CD4-positive, alpha-beta T cell (primary cell): ENCODE measurements around the gene SLC25A1. TPM values are rescaled to one million over a fixed set of nuclear protein-coding genes. Genes with fewer than 3 reads are reported as not detected.

Experiments used
- ATAC-seq: fragments of 200-7000 bp; cut with Tn5 transposase; one replicate; pipeline ENCODE4 v1.10.0; 2022; ENCODE audit warnings: mild to moderate bottlenecking; ENCODE audit not compliant: poor library complexity
- CTCF ChIA-PET: fragments of 350-600 bp; sonication (Branson Sonifier 250); formaldehyde crosslinking; loops from one replicate; lab custom pipeline; 2021; ENCODE audit warnings: antibody characterized with exemption, inconsistent platforms; lab: Charles Lee
- POLR2A ChIA-PET: fragments of 350-600 bp; sonication (Branson Sonifier 250); formaldehyde crosslinking; loops from one replicate; lab custom pipeline; 2021; ENCODE audit warnings: antibody characterized with exemption, inconsistent platforms; lab: Charles Lee
- DNase-seq, 14 experiments: peaks; one replicate each; pipeline ENCODE4 v3.0.0-alpha.2; 2013 to 2020; ENCODE audit warnings: mixed read lengths in 2 of 14
- H3K27ac ChIP-seq, 2 donors: one replicate each; pipeline versions ENCODE4 v1.5.1 to v1.7.0; 2013; ENCODE audit warnings: low read length in 2 of 2, low read depth in 1 of 2, mild to moderate bottlenecking in 1 of 2
- H3K27me3 ChIP-seq, 2 experiments: 1 replicate in 1 of 2; 2 replicates in 1 of 2; pipeline versions ENCODE4 v1.6.1 to v1.7.0; 2013; ENCODE audit warnings: low read length in 2 of 2, control low read depth in 1 of 2, mild to moderate bottlenecking in 1 of 2, moderate library complexity in 1 of 2; ENCODE audit not compliant: insufficient read depth in 2 of 2, control insufficient read depth in 1 of 2
- H3K36me3 ChIP-seq: one replicate; pipeline ENCODE4 v1.6.1; 2013; ENCODE audit warnings: low read length, control low read depth; ENCODE audit not compliant: insufficient read depth
- H3K4me1 ChIP-seq: one replicate; pipeline ENCODE4 v1.6.1; 2013; ENCODE audit warnings: low read length, control low read depth; ENCODE audit not compliant: insufficient read depth
- H3K4me3 ChIP-seq: one replicate; pipeline ENCODE4 v1.5.1; 2013; ENCODE audit warnings: mild to moderate bottlenecking, low read length, moderate library complexity
- H3K9me3 ChIP-seq, 2 experiments: 1 replicate in 1 of 2; 2 replicates in 1 of 2; pipeline versions ENCODE4 v1.6.1 to v1.7.0; 2013; ENCODE audit warnings: low read length in 2 of 2, mild to moderate bottlenecking in 2 of 2, control low read depth in 1 of 2, moderate library complexity in 1 of 2; ENCODE audit not compliant: control insufficient read depth in 1 of 2, insufficient read depth in 1 of 2
- H3K27ac Mint-ChIP-seq: one replicate; pipeline ENCODE4 v1.8.0; 2020; ENCODE audit warnings: mixed read lengths
- H3K27me3 Mint-ChIP-seq: one replicate; pipeline ENCODE4 v1.8.0; 2021; ENCODE audit warnings: mixed read lengths
- H3K36me3 Mint-ChIP-seq: one replicate; pipeline ENCODE4 v1.8.0; 2021; ENCODE audit warnings: low read depth, mixed read lengths
- H3K4me1 Mint-ChIP-seq: one replicate; pipeline ENCODE4 v1.8.0; 2021; ENCODE audit warnings: low read depth, mixed read lengths
- H3K4me3 Mint-ChIP-seq: one replicate; pipeline ENCODE4 v1.8.0; 2020; ENCODE audit warnings: mild to moderate bottlenecking, mixed read lengths
- H3K9me3 Mint-ChIP-seq: one replicate; pipeline ENCODE4 v1.8.0; 2020; ENCODE audit warnings: mixed read lengths
- CTCF ChIP-seq: fragments of 200-600 bp; IDR thresholded peaks from one replicate; pipeline ENCODE4 v1.8.0; 2022; ENCODE audit warnings: antibody characterized with exemption, mild to moderate bottlenecking
- intact Hi-C, 2 experiments: fragments of 100-400 bp; cut with DNase I in 1 of 2; cut with micrococcal nuclease in 1 of 2; formaldehyde crosslinking; loops; one replicate each; pipeline versions ENCODE4 v1.15.1 to v1.9.0; 2023 to 2025; cut with DNase I, micrococcal nuclease
- total RNA-seq, 174 experiments: library from RNA in 2 of 174; stranded (reverse) in 2 of 174; gene quantifications; one replicate each; pipeline ENCODE4 v1.2.3 and lab custom pipeline; 2021 to 2026

The SLC25A1 gene
- total RNA-seq, 2 experiments from 2014 or later, result 17.6 to 18.0 TPM

GRCh38 chr22:19184276-19184997 is 5.9 kb upstream of the SLC25A1 start:
- POLR2A ChIA-PET, result no interaction called here
- H3K27me3 ChIP-seq, result no peaks in the 10 kb centered on the region
- no peaks in the 10 kb centered on the region for H3K9me3 ChIP-seq
- no peak for TF ChIP-seq CTCF
- peaks cover 14% of the 10 kb centered on the region for H3K4me1 Mint-ChIP-seq
- H3K4me3 ChIP-seq, result no peak overlapping the region
- H3K4me3 Mint-ChIP-seq, result no peak overlapping the region
- H3K4me1 ChIP-seq, result peaks cover 20% of the 10 kb centered on the region
- DNase-seq (no peak), ATAC-seq (no peak)
- no peaks in the 10 kb centered on the region for H3K9me3 Mint-ChIP-seq
- H3K27ac ChIP-seq, result no peak overlapping the region
- intact Hi-C loops, result loop anchor here in 1 of 2 experiments (5.0 kb wide), 1 partner anchor 263 kb away; the partner anchor contains the start of gene C22orf39
- H3K27ac Mint-ChIP-seq, result no peak overlapping the region
- H3K36me3 Mint-ChIP-seq, result no peaks in the 10 kb centered on the region
- H3K27me3 Mint-ChIP-seq, result no peaks in the 10 kb centered on the region
- CTCF ChIA-PET, result no interaction called here
- no peaks in the 10 kb centered on the region for H3K36me3 ChIP-seq

- Mint-ChIP-seq H3K27ac (no peak overlapping the region), H3K4me1 (peaks cover 18% of the 10 kb centered on the region), H3K27me3 (no peaks in the 10 kb centered on the region), H3K36me3 (no peaks in the 10 kb centered on the region), H3K9me3 (no peaks in the 10 kb centered on the region), H3K4me3 (no peak overlapping the region)
- ChIA-PET POLR2A (no interaction called here), CTCF (no interaction called here)
- H3K4me1 ChIP-seq, result peaks cover 26% of the 10 kb centered on the region
- no peaks in the 10 kb centered on the region for H3K9me3 ChIP-seq
- no peaks in the 10 kb centered on the region for H3K27me3 ChIP-seq
- no peak overlapping the region for H3K4me3 ChIP-seq
- ATAC-seq (no peak), DNase-seq (no peak)
- no peak overlapping the region for H3K27ac ChIP-seq
- intact Hi-C loops, result loop anchor here in 1 of 2 experiments (5.0 kb wide), 1 partner anchor 264 kb away; the partner anchor contains the start of gene C22orf39
- no peaks in the 10 kb centered on the region for H3K36me3 ChIP-seq
- no peak for TF ChIP-seq CTCF
Observed at GRCh38 chr22:19183216-19183615, 4.7 kb upstream of the SLC25A1 start.

GRCh38 chr22:19182472-19183157 is 4.1 kb upstream of the SLC25A1 start:
- CTCF ChIA-PET, result no interaction called here
- Mint-ChIP-seq H3K4me1 (peaks cover 18% of the 10 kb centered on the region), H3K27ac (peak overlapping the region; percentile 61), H3K27me3 (no peaks in the 10 kb centered on the region), H3K36me3 (no peaks in the 10 kb centered on the region), H3K4me3 (peak overlapping the region; percentile 68), H3K9me3 (no peaks in the 10 kb centered on the region)
- no peak overlapping the region for H3K27ac ChIP-seq
- TF ChIP-seq CTCF, result no peak
- peaks cover 28% of the 10 kb centered on the region for H3K4me1 ChIP-seq
- no peak overlapping the region for H3K4me3 ChIP-seq
- DNase-seq, result no peak
- H3K27me3 ChIP-seq, result no peaks in the 10 kb centered on the region
- POLR2A ChIA-PET, result no interaction called here
- no peak for ATAC-seq
- no peaks in the 10 kb centered on the region for H3K36me3 ChIP-seq
- no peaks in the 10 kb centered on the region for H3K9me3 ChIP-seq
- intact Hi-C loops, result loop anchor here in 1 of 2 experiments (5.0 kb wide), 1 partner anchor 265 kb away; the partner anchor contains the start of gene C22orf39
